HG02623 (cell line): ENCODE data around the gene ZNF311.
"Not testable (repeated sequence)": the region's sequence is repeated elsewhere in the genome, so short reads cannot be mapped to it uniquely, and the experiment has no call there.

Experiments
- ATAC-seq: cut with Tn5 transposase; IDR thresholded peaks from one replicate; pipeline ENCODE4 v1.9.1; 2021; ENCODE audit warnings: moderate library complexity; ENCODE audit not compliant: unreplicated experiment

Gene ZNF311

DNA sequence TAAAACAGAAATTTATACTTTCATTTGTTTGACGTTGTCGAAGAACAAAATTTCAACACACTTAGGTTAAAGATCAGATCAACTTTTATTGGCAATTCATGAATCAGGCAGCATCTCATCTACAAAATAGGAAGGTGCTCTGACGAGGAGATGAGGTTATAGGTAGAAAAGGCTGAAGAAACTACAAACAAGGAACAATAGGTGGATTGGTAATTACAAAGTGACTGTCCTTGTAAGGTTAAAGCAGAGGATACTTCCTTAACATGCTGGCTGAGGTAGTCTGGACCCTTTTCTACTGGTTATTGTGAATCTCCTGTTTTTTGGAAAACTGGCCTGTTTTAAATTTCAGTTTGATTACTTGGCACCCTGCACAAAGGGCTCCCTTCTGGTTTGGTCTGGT lies 48.8 kb downstream of the ZNF311 start:
- ATAC-seq, result no peak

DNA sequence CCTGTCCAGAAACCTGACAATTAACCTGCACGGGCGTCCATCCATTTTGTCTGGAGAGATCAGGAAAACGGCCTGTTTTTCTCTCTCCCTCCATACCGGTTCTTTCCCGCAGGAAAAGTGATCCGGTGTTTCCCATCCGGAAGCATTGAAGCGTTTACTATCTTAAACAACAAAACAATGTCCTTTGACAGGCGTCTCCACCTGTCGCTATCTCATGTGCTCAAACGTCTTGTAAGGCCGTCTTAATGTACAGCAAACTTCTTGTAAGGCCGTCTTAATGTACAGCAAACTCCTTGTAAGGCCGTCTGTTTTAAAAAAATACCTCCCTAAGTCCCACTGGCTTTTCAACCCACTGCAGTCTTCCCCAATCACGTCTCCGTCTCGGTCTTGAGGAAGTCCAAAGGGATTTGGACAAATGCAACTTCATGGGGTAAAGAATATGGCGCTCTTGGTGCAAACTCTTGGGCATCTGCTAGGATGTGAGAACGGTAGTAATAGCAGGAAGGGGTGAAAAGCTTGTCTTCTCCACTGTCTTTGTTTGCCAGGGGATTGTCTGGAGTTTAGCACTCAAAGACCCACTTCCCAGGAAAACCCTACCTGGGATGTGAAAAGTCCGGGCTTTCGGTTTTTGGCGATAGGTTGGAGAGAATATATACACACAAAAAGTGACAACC lies 51.4 kb downstream of the ZNF311 start:
- no peak for ATAC-seq

DNA sequence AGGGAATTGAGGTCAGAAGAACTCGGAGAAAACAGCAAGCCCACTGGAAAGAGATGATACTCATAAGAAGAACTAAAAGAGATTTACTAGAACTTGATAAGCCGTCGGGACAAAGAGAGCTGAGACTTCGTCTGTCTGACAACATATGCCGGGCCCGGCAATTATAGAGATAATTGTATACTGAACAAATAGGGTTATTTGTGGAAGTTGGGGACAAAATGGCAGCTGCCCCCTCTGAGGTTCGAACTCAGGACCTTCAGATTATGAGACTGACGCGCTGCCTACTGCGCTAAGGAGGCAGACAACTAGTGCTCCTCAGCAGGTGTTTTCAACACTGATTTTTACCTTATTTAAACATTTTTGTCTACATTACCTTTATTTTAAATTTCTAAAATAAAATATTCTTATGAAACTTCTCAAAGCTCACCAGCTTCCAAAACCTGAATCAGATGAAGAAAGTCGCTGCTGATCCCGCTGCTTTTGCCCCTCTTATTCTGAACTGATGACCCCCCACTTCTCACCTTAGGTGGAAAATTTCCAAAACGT lies 52.0 kb downstream of the ZNF311 start:
- ATAC-seq, result no peak

DNA sequence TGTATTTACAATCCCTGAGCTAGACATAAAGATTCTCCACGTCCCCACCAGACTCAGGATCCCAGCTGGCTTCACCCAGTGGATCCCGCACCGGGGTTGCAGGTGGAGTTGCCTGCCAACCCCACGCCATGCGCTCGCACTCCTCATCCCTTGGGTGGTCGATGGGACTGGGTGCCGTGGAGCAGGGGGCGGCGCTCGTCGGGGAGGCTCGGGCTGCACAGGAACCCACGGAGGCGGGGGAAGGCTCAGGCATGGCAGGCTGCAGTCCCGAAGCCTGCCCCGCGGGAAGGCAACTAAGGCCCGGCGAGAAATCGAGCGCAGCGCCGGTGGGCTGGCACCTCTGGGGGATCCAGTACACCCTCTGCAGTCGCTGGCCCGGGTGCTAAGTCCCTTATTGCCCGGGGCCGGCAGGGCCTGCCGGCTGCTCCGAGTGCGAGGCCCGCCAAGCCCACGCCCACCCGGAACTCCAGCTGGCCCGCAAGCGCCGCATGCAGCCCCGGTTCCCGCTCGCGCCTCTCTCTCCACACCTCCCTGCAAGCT lies 55.4 kb downstream of the ZNF311 start:
- ATAC-seq, result not testable (repeated sequence)

DNA sequence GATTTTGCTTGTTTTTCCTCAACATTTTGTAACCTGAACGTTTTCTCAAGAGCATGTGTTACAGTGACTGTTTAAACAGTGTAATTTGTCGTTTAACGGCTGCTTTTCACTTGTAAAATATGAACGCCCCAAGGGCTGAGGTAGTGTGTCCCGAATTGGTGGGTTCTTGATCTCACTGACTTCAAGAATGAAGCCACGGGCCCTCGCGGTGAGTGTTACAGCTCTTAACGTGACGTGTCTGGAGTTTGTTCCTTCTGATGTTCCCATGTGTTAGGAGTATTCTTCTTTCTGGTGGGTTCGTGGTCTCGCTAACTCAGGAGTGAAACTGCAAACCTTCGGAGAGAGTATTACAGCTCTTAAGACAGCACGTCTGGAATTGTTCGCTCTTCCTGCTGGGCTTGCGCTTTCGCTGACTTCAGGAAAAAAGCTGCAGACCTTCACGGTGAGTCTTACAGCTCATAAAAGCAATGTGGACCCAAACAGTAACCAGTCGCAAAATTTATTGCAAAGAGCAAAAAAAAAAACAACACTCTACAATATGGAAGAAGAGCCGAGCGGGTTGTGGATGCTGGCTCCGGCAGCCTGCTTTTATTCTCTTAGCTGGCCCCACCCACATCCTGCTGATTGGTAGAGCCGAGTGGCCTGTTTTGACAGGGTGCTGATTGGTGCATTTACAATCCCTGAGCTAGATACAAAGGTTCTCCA lies 56.2 kb downstream of the ZNF311 start:
- no peak for ATAC-seq

DNA sequence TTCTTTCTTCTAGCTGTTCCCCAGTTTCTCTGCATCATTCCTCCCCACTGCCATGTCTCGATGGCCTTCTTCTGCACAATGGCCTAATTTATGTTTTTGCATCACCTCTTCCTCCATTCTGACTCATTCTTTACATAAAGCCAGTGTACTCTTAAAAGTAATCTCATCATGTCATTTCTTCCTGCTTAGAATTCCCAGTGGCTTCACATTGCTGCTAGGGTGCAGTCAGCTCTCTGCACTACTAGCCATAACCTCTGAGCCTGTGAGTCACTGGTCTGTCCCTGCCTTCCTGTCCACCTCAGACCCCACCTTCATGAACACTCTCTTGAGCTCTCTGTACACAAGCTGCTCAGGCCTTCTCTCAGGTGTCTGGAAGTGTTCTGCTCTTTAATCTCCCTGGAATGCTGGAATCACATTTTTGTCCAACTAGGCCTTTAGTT lies 57.3 kb downstream of the ZNF311 start:
- no peak for ATAC-seq

DNA sequence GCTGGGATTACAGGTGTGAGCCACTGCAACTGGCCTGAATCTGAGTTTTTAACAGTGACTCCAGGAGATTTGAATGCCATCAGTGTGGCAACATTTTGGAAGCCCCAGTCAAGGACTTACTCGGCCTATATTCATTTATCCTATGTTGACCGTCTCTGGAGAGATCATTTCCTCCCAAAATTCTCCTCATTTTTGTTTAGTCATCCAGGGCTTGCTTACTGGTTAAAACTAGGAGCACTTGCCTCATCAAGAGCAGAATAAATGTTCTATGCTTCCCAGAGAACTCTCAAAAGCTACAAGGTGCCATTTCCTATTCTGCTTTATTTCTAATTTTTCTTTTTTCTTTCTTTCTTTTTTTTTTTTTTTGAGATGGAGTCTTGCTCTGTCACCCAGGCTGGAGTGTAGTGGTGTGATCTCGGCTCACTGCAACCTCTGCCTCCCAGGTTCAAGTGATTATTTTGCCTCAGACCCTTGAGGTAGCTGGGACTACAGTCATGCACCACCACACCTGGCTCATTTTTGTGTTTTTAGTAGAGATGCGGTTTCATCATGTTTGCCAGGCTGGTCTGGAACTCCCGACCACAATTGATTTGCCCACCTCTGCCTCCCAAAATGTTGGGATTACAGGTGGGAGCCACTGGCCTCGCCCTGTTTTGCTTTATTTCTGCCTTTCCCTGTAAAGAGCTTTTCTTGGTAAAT lies 57.9 kb downstream of the ZNF311 start:
- ATAC-seq, result no peak

DNA sequence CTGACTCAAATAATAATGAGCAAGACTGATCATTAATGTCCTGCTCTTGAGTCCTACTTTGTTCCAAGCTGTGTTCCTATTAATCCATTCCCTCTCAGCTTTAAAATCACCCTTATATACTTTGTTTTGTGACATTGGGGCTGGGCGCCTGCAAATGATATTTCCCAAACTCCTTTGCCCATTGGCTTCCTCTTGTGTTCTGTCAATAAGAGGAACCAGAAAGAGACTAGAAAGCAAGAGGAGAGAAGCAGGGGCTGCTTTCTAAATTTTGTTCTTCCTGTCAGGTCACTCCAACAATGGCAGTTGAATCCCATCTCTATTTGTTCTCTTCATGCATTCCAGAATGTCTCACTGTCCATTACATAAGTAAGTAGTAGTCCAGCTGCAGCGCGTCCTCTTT lies 59.8 kb downstream of the ZNF311 start:
- ATAC-seq, result no peak
